ENCODE results near the gene ZNF784. TPM values are rescaled to one million over a fixed set of nuclear protein-coding genes. Genes with fewer than 3 reads are reported as not detected.

Gene ZNF784
- total and polyA plus RNA-seq, 10 of the 15 experiments (the other 5 are each of a cell fraction or from before 2014, with no cell fraction given): 0.10 to 5.2 (median 1.8) TPM

Other genes with a start within 250 kb of the ZNF784 start
Only the 7 nearest of the 26 such genes appear.
- gene FIZ1, start 25.0 kb downstream of the ZNF784 start, total RNA-seq (2014; rRNA removed): 4.6 and 5.0 TPM in 2 replicates
- gene FIZ1, start 25.0 kb downstream of the ZNF784 start, total RNA-seq (2014; rRNA removed; fragmentation: Illumina TruSeq; extraction: Trizol): 2.1 and 3.0 TPM in 2 replicates
- gene FIZ1, start 25.0 kb downstream of the ZNF784 start, total RNA-seq (2021): 14.6 and 16.8 TPM in 2 replicates
- gene FIZ1, start 25.0 kb downstream of the ZNF784 start, polyA plus RNA-seq (2011; rRNA removed): 2.9 and 4.5 TPM in 2 replicates
- 7.0 TPM in 2 replicates for gene FIZ1, start 25.0 kb downstream of the ZNF784 start, polyA plus RNA-seq (2014; fragmentation: Illumina TruSeq; extraction: Trizol)
- 1 to 10 TPM in 1 of 2 experiments, under 1 TPM in 1; 0.60 to 1.5 TPM for gene FIZ1, start 25.0 kb downstream of the ZNF784 start, polyA plus RNA-seq (2014; fragmentation: Nextera tagmentation; extraction: Ambion mirVana)
- gene FIZ1, start 25.0 kb downstream of the ZNF784 start, polyA plus RNA-seq (2014; rRNA removed): 8.0 and 9.8 TPM in 2 replicates
- 1 to 10 TPM; 1.4 to 3.9 TPM for gene FIZ1, start 25.0 kb downstream of the ZNF784 start, polyA plus RNA-seq (2016; fragmentation: Nextera tagmentation; extraction: Ambion mirVana)
- gene ZNF524, start 24.3 kb downstream of the ZNF784 start, total RNA-seq (2014; rRNA removed): 15.6 and 18.6 TPM in 2 replicates
- gene ZNF524, start 24.3 kb downstream of the ZNF784 start, total RNA-seq (2014; rRNA removed; fragmentation: Illumina TruSeq; extraction: Trizol): 3.7 and 3.8 TPM in 2 replicates
- gene ZNF524, start 24.3 kb downstream of the ZNF784 start, total RNA-seq (2021): 14.7 and 17.2 TPM in 2 replicates
- 1.5 and 3.7 TPM in 2 replicates for gene ZNF524, start 24.3 kb downstream of the ZNF784 start, polyA plus RNA-seq (2011; rRNA removed)
- gene ZNF524, start 24.3 kb downstream of the ZNF784 start, polyA plus RNA-seq (2014; fragmentation: Illumina TruSeq; extraction: Trizol): 1.1 TPM in 1 of 2 replicates, not detected in the other
- gene ZNF524, start 24.3 kb downstream of the ZNF784 start, polyA plus RNA-seq (2014; fragmentation: Nextera tagmentation; extraction: Ambion mirVana): under 1 TPM in 1 of 2 experiments, not detected in 1; 0.47 TPM
- 13.9 and 15.0 TPM in 2 replicates for gene ZNF524, start 24.3 kb downstream of the ZNF784 start, polyA plus RNA-seq (2014; rRNA removed)
- gene ZNF524, start 24.3 kb downstream of the ZNF784 start, polyA plus RNA-seq (2016; fragmentation: Nextera tagmentation; extraction: Ambion mirVana): 10 to 100 TPM; 12.4 to 12.8 TPM
- gene ZNF865, start 18.9 kb downstream of the ZNF784 start, total RNA-seq (2014; rRNA removed): 0.96 and 1.1 TPM in 2 replicates
- 0.78 and 0.85 TPM in 2 replicates for gene ZNF865, start 18.9 kb downstream of the ZNF784 start, total RNA-seq (2014; rRNA removed; fragmentation: Illumina TruSeq; extraction: Trizol)
- gene ZNF865, start 18.9 kb downstream of the ZNF784 start, total RNA-seq (2021): 17.8 and 18.3 TPM in 2 replicates
- gene ZNF865, start 18.9 kb downstream of the ZNF784 start, polyA plus RNA-seq (2011; rRNA removed): 0.49 and 1.5 TPM in 2 replicates
- gene ZNF865, start 18.9 kb downstream of the ZNF784 start, polyA plus RNA-seq (2014; fragmentation: Illumina TruSeq; extraction: Trizol): 0.24 and 1.2 TPM in 2 replicates
- under 1 TPM; 0.02 to 0.05 TPM for gene ZNF865, start 18.9 kb downstream of the ZNF784 start, polyA plus RNA-seq (2014; fragmentation: Nextera tagmentation; extraction: Ambion mirVana)
- gene ZNF865, start 18.9 kb downstream of the ZNF784 start, polyA plus RNA-seq (2014; rRNA removed): 7.6 and 9.8 TPM in 2 replicates
- under 1 TPM; 0.13 to 0.37 TPM for gene ZNF865, start 18.9 kb downstream of the ZNF784 start, polyA plus RNA-seq (2016; fragmentation: Nextera tagmentation; extraction: Ambion mirVana)
- gene ZNF580, start 16.4 kb upstream of the ZNF784 start, total RNA-seq (2014; rRNA removed): 9.4 and 12.2 TPM in 2 replicates
- gene ZNF580, start 16.4 kb upstream of the ZNF784 start, total RNA-seq (2014; rRNA removed; fragmentation: Illumina TruSeq; extraction: Trizol): 4.7 and 5.7 TPM in 2 replicates
- gene ZNF580, start 16.4 kb upstream of the ZNF784 start, total RNA-seq (2021): 31.8 and 34.2 TPM in 2 replicates
- gene ZNF580, start 16.4 kb upstream of the ZNF784 start, polyA plus RNA-seq (2011; rRNA removed): 5.5 and 7.9 TPM in 2 replicates
- gene ZNF580, start 16.4 kb upstream of the ZNF784 start, polyA plus RNA-seq (2014; fragmentation: Illumina TruSeq; extraction: Trizol): 5.3 and 7.4 TPM in 2 replicates
- gene ZNF580, start 16.4 kb upstream of the ZNF784 start, polyA plus RNA-seq (2014; fragmentation: Nextera tagmentation; extraction: Ambion mirVana): 1 to 10 TPM; 2.3 to 7.4 TPM
- gene ZNF580, start 16.4 kb upstream of the ZNF784 start, polyA plus RNA-seq (2014; rRNA removed): 27.1 and 30.2 TPM in 2 replicates
- 10 to 100 TPM; 24.7 to 25.3 TPM for gene ZNF580, start 16.4 kb upstream of the ZNF784 start, polyA plus RNA-seq (2016; fragmentation: Nextera tagmentation; extraction: Ambion mirVana)
- 22.1 and 25.4 TPM in 2 replicates for gene ZNF581, start 19.1 kb upstream of the ZNF784 start, total RNA-seq (2014; rRNA removed)
- 14.0 and 14.1 TPM in 2 replicates for gene ZNF581, start 19.1 kb upstream of the ZNF784 start, total RNA-seq (2014; rRNA removed; fragmentation: Illumina TruSeq; extraction: Trizol)
- gene ZNF581, start 19.1 kb upstream of the ZNF784 start, total RNA-seq (2021): 44.9 and 45.4 TPM in 2 replicates
- gene ZNF581, start 19.1 kb upstream of the ZNF784 start, polyA plus RNA-seq (2011; rRNA removed): 13.5 and 19.1 TPM in 2 replicates
- 7.8 and 13.2 TPM in 2 replicates for gene ZNF581, start 19.1 kb upstream of the ZNF784 start, polyA plus RNA-seq (2014; fragmentation: Illumina TruSeq; extraction: Trizol)
- gene ZNF581, start 19.1 kb upstream of the ZNF784 start, polyA plus RNA-seq (2014; fragmentation: Nextera tagmentation; extraction: Ambion mirVana): 10 to 100 TPM in 1 of 2 experiments, 1 to 10 TPM in 1; 4.7 to 18.1 TPM
- gene ZNF581, start 19.1 kb upstream of the ZNF784 start, polyA plus RNA-seq (2014; rRNA removed): 39.6 and 45.3 TPM in 2 replicates
- gene ZNF581, start 19.1 kb upstream of the ZNF784 start, polyA plus RNA-seq (2016; fragmentation: Nextera tagmentation; extraction: Ambion mirVana): 10 to 100 TPM; 29.1 to 37.0 TPM
- gene CCDC106, start 23.6 kb upstream of the ZNF784 start, total RNA-seq (2014; rRNA removed): 19.2 and 22.5 TPM in 2 replicates
- 11.9 and 12.7 TPM in 2 replicates for gene CCDC106, start 23.6 kb upstream of the ZNF784 start, total RNA-seq (2014; rRNA removed; fragmentation: Illumina TruSeq; extraction: Trizol)
- gene CCDC106, start 23.6 kb upstream of the ZNF784 start, total RNA-seq (2021): 33.1 and 34.2 TPM in 2 replicates
- gene CCDC106, start 23.6 kb upstream of the ZNF784 start, polyA plus RNA-seq (2011; rRNA removed): 7.8 and 16.4 TPM in 2 replicates
- gene CCDC106, start 23.6 kb upstream of the ZNF784 start, polyA plus RNA-seq (2014; fragmentation: Illumina TruSeq; extraction: Trizol): 7.7 and 19.2 TPM in 2 replicates
- gene CCDC106, start 23.6 kb upstream of the ZNF784 start, polyA plus RNA-seq (2014; fragmentation: Nextera tagmentation; extraction: Ambion mirVana): under 1 TPM; 0.04 to 0.14 TPM
- 35.9 and 39.9 TPM in 2 replicates for gene CCDC106, start 23.6 kb upstream of the ZNF784 start, polyA plus RNA-seq (2014; rRNA removed)
- gene CCDC106, start 23.6 kb upstream of the ZNF784 start, polyA plus RNA-seq (2016; fragmentation: Nextera tagmentation; extraction: Ambion mirVana): 10 to 100 TPM; 20.4 to 25.7 TPM
- gene U2AF2, start 30.5 kb upstream of the ZNF784 start, total RNA-seq (2014; rRNA removed): 204 and 228 TPM in 2 replicates
- gene U2AF2, start 30.5 kb upstream of the ZNF784 start, total RNA-seq (2014; rRNA removed; fragmentation: Illumina TruSeq; extraction: Trizol): 112 and 121 TPM in 2 replicates
- 308 and 338 TPM in 2 replicates for gene U2AF2, start 30.5 kb upstream of the ZNF784 start, total RNA-seq (2021)
- 54.9 and 140 TPM in 2 replicates for gene U2AF2, start 30.5 kb upstream of the ZNF784 start, polyA plus RNA-seq (2011; rRNA removed)
- 50.9 and 141 TPM in 2 replicates for gene U2AF2, start 30.5 kb upstream of the ZNF784 start, polyA plus RNA-seq (2014; fragmentation: Illumina TruSeq; extraction: Trizol)
- 1 to 10 TPM; 3.0 to 8.3 TPM for gene U2AF2, start 30.5 kb upstream of the ZNF784 start, polyA plus RNA-seq (2014; fragmentation: Nextera tagmentation; extraction: Ambion mirVana)
- 284 and 360 TPM in 2 replicates for gene U2AF2, start 30.5 kb upstream of the ZNF784 start, polyA plus RNA-seq (2014; rRNA removed)
- 10 to 100 TPM; 46.2 to 48.9 TPM for gene U2AF2, start 30.5 kb upstream of the ZNF784 start, polyA plus RNA-seq (2016; fragmentation: Nextera tagmentation; extraction: Ambion mirVana)